CD4-positive, alpha-beta T cell treated with Interleukin-12 subunit alpha and Interleukin-12 subunit beta, for 1 hour (primary cell): Measurements from ENCODE around the gene IQCK.
"Not testable (repeated sequence)": the region's sequence is repeated elsewhere in the genome, so short reads cannot be mapped to it uniquely, and the experiment has no call there.

ENCODE experiments used
- DNase-seq: peaks from one replicate; pipeline ENCODE4 v3.0.0-alpha.2; 2020

Gene IQCK

DNA sequence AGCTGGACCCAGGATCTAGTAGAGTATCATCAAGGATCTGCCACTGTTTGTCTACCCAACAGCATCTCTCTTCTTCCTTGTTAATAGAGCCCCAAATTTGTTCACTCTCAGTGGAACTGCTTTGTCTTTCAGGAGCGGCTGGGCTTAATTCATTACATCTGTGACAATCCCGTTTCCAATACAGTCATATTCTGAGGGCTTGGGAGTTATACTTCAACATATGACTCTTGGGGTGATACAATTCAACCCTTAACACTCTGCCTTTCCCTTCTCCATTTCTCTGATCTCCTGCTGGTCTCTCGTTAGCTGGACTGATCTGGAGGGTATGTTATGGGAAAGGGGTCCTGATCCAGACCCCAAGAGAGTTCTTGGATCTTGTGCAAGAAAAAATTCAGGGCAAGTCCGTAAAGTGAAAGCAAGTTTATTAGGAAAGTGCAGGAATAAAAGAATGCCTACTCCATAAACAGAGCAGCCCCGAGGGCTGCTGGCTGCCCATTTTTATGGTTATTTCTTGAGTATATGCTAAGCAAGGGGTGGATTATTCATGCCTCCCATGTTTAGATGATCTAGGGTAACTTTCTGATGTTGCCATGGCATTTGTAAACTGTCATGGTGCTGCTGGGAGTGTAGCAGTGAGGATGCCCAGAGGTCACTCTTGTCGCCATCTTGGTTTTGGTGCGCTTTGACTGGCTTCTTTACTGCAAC, 42.4 kb downstream of the IQCK start:
- no peak for DNase-seq

DNA sequence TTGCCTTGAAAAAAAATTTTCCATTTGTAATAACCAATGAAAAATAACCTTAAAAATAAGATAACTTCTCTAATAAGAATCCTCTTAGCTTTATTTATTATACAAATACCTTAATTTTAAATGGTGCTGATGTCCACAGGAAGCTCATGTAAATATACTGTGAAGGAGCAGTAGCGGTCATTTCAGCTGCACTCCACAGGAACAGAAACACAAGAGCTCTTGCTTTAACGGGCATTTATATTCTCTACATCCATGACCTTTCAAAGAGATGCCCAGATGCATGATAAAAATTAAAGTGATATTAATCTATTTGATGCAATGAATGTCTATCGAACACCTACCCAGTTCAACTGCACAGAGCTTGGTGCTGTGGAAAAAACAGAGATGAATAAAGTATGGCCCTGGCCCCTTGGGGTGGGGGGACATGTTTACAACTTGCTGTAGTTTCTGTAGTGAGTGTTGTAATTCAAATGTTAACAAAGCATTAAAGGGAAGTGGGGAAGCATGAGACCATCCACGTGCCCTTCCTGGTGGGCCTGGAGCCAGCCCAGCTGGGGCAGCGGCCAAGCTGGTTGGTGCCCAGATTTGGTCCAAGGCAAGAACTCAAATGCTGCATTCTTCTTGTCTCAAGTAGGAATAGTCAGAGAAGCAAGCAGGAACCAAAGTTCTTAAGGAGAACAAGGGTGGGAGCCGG, 47.9 kb downstream of the IQCK start:
- no peak for DNase-seq

DNA sequence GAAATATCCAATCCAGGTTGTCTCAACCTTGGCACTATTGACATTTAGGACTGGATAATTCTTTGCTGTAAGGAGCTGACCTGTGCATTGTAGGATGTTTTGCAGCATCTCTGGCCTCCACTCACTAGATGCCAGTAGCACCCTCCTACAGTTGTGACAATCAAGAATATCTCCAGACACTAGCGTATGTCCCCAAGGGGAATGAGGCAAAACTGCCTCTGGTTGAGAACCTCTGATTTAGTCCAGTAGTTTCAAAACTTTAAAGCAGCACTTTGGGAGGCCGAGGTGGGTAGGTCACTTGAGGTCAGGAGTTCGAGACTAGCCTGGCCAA, 48.4 kb downstream of the IQCK start:
- DNase-seq: no peak

DNA sequence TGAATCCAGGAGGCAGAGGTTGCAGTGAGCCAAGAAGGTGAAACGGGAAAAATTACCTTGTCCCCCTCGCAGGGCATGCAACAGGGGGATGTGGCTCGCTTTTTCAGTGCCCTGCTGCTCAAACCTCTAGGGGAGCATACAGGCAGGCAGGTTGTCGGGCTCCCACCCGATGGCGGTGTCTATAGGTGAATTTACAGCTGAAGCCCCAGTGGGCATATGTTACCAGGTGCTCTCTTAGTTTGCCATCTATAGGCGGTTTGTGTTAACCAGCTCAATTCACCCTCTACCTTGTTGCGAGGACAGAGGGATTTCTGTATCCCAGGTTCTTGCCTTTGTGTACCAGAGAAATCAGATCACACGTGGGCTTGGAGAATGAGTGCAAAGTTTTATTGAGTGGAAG, 48.9 kb downstream of the IQCK start:
- DNase-seq: no peak

DNA sequence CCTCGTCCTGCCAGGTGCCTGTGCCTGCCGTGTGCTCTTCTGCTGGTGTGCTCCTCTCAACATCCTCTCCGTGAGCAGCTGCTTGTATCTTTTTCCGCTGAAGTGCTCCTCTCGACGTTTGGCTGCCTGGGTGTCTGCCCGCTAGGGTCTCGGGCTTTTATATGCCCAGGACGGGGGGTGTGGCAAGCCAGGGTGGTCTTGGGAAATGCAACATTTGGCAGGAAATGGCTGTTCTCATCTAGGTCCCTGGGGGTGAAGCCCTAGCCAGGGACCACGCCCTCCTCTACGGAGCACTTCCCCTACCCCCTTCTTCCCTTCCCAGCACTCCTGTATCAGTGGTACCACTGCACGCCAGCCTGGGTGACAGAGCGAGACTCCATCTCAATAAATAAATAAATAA, 49.4 kb downstream of the IQCK start:
- no peak for DNase-seq

DNA sequence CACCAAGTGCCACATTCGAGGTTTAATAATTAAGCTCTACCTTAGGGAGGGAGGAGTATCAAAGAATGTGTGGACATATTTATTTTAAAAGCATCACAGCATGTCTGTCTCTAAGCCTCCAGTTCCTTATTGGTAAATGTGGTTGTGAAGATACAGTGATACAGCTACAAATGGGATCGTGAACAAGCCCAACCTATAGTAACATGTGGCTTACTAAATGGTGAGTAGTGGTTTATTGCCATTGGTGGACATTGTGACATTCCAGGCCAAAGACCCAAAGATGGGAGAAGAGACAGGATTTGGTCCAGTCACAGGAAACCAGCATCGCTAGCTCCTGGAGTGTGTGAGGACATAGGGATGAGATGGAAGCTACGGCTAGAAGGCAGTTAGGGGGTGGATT, 51.2 kb downstream of the IQCK start:
- DNase-seq: no peak

DNA sequence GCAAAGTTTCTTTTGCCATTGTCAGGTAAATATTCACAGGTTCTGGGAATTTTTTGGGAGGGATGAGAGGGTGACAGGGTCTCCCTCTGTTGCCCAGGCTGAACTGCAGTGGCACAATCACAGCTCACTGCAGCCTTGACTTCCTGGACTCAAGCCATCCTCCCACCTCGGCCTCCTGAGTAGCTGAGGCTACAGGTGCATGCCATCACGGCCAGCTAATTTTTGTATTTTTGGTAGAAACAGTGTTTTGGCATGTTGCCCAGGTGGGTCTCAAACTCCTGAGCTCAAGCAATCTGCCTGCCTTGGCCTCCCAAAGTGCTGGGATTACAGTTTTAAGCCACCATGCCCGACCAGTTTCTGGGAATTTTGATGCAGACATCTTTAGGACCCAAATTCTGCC, 53.0 kb downstream of the IQCK start:
- DNase-seq: no peak

DNA sequence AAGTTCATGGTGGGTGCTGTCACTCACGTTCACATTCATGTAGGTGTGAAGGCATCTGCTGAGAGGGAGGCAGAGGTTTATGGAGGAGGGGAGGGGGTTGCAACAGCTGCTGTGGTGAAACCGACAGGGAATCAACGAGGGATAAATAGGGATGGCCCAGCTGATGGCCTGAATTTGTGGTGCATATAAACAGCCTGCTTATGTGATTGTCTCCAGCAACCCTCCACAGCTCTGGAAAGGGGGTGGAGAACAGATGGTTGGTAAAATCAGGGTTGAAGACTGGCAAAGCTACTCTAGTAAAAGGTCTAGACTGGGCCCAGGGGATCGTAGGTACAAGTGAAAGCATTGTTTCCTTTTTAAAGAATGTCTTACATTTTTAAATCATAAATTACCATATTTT, 53.7 kb downstream of the IQCK start:
- DNase-seq: no peak

DNA sequence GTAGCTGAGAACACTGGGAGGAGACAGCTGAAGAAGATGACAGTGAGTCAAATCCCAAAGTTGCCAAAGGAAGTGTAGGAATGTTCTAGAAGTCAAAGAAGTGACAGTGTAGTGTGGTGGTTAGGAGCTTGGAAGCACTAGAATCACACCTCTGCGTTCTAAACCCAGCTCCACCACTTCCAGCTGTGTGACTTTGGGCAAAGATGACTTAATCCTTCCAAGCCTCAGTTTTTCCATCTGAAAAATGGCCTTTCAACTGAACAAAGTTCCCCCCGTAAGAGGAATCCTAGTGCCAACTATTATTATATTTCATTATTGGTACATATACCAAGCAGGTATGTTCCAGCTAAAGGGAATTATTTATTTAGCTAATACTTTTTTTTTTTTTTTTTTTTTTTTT, 56.0 kb downstream of the IQCK start:
- no peak for DNase-seq

DNA sequence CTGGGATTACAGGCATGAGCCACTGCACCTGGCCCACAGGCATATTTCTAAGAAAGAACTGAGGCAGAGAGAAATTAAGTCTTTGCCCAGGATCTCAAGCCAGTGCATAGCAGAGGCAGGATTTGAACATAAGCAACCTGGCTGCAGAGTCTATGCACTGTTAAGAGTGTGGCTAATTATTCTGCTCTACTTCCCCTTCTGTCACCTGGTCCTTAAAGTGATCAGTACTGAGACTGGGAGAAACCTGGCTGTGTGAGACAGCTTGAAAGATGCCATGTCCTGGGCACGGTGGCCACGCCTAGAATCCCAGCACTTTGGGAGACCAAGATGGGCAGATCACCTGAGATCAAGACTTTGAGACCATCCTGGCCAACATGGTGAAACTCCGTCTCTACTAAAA, 58.1 kb downstream of the IQCK start:
- DNase-seq: no peak

DNA sequence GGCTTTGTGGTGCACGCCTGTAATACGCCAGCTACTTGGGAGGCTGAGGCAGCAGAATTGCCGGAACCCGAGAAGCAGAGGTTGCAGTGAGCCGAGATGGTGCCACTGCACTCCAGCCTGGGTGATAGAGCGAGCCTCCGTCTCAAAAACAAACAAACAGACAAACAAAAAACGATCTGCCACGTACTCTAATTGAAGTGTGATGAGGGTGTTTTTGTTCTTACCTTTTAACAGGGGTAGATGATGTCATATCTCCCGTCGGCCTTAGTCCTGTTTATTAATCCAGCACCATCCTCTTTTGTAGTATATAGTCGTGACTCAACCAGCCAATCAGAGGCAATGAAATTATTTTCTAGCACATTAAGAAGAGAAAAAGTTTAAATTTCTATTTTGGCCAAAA, 58.5 kb downstream of the IQCK start:
- no peak for DNase-seq

DNA sequence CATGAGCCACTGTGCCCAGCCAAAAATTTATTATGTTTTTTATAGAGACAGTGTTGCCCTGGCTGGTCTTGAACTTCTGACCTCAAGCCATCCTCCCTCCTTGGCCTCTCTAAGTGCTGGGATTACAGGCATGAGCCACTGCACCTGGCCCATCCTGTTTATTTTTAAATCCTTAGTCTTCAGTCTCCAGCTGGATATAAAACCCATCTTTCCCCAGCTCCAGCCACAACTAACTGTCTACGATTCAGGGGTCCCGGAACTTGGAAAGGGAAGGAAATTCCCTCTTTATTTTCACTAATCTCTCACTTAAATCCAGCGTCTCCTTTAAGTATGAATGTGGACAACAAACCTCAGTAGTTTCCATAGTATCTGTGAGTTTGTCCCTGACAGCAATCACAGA, 62.2 kb downstream of the IQCK start:
- no peak for DNase-seq

DNA sequence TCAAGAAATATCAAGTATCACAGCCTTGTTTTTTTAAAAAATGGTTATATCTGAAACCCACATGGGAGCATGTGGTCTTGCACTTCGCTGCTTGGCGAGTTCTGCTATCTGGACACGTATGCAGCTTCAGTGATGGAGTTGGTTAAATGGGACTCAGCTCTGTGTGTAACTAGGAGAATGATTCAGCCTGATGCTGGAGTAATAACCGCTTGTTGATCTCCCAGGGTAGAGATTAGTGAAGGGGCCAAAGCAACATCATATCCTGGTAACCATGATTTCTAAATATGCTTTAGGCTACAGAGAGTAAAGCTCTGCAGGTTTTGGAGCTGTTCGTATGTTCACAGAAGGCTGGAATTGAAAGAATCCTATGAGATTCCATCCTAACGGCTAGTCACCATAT, 63.2 kb downstream of the IQCK start:
- no peak for DNase-seq

DNA sequence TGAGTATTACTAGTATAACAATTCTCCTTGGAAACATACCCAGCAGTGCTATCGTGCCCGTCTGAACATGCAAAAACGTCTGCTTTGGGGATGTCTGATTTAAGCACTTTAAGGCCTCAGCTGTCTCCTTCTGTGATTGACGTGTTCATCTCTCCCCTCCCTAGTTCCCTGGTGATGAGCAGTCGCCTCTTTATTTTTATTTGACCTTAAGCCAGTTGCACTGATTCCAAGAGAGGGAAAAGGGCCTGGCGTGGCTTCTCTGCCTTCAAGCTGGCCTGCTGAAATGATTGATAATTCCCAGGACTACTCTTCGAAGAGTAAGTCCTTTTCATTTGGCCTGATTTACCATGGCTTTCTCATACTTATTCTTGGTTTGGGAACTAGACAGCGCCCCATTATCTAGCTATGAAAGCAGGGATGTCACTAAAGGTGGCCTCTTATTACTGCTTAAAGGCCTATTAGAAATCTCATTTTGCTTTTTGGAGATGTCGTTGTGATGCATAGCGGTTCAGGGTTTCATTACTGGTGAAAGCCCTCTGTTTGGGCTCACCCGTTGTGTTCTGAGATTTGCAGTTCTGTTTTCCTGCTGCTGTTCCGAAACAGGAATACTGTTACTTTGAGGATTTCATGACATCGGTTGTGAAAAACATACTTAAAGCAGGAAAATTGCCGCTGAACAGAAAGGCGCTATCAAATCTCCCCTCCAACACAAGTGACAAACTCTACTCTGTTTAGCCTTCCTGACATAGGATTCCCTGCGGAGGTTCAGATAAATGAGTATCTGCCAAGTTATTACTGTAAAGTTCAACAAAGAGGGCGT, 65.5 kb downstream of the IQCK start:
- no peak for DNase-seq

DNA sequence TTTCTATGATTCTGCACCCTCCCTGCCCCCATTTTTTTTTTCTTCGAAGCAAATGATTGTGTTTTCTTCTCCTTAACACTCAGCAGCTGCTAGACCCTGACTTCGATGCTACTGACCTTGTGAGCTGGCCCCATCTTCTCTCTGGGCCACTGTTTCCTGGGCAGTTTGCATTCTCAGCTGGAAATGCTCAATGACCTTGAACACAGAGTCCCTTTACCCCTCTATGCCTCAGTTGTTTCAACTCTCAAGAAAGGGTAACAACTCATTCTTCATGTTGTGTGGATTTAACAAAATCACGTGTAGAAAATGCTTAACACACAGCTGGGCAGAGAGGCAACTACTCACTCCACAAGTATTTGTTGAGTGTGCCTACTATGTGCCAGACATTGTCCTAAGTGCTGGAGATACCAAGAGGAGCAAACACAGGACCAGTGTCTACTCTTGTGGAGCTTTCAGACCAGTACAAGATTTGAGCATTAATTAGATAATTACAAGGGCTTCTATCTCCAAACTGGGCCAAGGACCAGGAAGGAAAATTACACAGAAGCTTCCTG, 66.2 kb downstream of the IQCK start:
- no peak for DNase-seq

DNA sequence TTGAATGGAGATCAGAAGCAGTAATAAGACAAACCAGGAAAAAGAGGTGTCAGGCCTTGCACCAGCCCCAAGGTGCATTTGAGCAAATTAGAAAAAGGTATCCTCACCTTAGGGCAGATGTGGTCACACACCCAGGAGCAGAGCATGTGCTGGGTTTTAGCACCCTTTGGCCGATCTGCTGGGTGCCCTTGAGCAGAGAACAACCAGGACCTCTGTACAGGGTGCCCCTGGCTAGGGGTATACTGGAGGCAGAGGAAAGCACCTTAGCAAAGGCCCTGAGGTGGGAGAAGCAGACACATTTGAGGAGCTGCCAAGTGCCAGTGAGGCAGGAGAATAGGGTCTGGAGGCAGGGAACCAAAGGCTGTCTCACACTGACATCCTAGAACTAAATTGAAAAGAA, 67.0 kb downstream of the IQCK start:
- no peak for DNase-seq

DNA sequence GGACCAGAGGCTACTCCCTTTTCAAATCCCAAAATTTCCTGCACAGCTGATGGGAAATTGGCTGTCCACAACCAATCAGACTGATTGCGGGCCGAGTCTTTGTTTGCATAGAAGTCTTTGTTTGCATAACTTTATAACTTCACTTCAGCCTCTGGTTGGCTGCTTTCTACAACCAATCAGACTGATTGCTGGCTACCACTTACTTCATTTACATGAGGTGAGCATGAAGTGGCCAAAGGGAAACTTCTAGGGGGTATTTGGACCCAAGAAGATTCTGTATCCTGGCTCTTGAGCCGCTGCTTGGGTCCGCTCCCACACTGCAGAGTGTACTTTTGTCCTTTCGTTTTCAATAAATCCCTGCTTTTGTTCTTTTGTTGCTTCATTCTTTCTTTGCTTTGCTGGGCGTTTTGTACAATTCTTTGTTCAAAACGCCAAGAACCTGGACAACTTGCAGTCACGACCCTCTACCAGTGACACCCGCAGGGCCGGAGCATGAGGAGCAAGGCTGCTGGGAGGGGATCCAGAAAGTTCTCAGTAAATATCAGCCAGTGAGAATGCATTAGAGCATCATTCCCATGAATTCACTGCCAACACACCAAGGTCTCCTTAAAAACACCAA, 67.5 kb downstream of the IQCK start:
- DNase-seq: no peak

DNA sequence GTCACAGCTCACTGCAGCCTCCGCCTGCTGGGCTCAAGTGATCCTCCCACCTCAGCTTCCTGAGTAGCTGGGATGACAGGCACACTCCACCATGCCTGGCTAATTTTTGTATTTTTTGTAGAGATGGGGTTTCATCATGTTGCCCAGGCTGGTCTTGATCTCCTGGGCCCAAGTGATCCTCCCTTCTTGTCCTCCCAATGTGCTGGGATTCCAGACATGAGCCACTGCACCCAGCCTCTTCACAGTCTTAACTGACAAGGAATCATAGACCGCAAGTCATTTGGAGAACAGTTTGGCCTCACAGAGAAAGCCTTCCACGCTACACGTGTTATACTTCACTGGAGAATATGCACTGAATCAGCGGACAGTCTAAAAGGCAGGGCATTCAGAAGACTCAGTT, 83.3 kb downstream of the IQCK start:
- not testable (repeated sequence) for DNase-seq

DNA sequence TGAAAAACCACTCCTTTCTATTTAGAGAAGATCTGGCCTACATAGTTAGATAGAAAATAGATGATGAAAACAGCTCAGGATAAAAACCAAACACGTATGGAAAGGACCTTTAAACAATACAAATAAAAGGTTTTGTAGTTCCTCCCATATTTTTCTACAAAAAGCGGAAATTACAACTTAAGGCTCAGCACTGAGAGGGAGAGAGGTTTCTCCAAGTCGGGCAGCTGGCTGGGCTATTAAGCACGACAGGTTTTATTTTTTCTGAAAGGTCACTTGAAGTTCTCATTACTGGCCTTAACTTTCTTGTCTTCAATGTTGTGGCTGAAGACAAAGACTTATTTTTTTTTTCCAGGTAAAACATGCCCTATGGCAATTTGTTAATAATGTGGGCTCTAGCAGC, 83.8 kb downstream of the IQCK start:
- DNase-seq: not testable (repeated sequence)

DNA sequence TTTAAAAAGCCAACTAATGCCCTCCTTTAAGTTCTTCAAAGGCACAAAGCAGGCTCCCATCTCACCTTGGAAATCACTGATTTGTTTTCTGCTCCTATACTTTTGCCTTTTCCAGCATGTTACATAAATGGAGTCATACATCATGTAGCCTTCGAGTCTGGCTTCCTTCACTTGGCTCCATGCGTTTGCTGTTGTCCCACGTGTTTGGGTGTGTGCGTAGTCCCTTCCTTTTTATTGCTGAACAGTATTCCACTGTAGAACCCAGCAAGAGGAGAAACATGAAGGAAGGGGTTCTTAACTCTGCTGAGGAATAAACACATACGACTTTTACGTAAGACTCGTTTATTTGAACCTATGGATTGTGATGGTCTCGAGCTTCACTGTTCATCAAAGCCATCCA, 84.5 kb downstream of the IQCK start:
- no peak for DNase-seq

DNA sequence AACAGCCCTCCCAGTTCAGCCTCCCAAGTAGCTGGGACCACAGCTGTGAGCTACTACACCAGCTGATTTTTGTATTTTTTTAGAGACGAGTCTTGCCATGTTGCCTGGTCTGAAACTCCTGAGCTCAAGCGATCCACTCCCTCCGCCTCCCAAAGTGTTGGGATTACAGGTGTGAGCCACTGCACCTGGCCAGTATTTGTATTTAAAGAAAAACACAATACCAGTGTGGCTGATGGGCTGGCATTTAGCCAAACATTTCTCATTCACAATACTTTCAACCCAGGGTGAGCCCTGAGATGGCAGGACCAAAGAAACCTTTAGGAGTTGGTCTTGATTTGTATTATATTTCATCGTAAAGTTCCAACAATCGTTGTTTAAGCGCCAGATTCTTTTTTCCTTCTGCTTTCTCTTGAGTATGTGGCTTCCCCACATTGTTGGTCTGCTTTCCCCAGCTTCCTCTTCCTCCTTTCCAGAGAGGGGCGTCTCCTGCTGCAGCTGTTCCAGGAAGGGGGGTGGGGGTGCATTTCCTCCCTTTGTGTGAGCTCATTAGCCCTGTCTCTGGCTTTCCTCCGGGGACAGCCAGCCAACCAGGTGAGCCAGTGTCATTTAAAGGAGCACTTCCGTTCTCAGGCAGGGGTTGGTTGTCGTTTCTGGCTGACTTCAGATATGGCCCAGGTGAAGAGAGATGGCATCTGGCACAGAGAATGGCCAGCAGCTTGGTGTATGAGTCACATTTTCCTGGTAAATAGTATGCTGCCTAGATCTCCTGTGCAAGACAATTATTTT, 86.7 kb downstream of the IQCK start:
- peak; percentile 32 for DNase-seq

DNA sequence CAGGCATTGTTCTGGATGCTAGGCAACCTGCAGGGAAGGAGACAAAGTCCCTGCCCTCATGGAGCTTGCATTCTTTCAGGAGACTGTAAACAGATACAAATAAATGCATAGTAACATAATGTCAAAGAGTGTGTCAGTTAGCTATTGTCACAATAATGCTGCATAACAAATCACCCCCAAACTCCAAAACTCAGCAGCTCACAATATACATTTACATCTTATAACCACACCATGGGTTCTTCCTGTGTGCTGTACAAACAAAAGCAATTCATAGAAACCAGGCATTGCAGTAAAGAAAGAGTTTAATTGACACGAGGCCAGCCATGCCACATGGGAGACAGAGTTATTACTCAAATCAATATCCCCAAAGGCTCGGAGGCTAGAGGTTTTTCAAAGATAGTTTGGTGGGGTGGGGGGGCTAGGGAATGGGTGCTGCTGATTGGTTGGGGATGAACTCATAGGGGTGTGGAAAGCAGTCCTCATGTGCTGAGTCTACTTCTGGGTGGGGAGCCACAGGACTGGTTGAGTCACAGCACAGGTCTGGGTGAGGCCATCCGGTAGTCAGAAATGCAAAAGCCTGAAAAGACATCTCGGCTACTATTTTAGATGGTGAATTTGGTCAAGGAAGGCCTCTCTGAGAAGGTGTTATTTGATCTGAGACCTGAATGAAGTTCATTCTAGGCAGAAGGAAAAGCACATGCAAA, 87.5 kb downstream of the IQCK start:
- DNase-seq: no peak
